Activated CD4-positive, alpha-beta T cell treated with anti-CD3 and anti-CD28 coated beads for 36 hours (primary cell): ENCODE results near the gene RPS26. TPM values are rescaled to one million over a fixed set of nuclear protein-coding genes. Genes with fewer than 3 reads are reported as not detected.

Source experiments
- ATAC-seq: fragments of 200-7000 bp; cut with Tn5 transposase; one replicate; pipeline ENCODE4 v1.10.0; 2021; ENCODE audit warnings: mild to moderate bottlenecking, moderate library complexity
- CTCF ChIA-PET: fragments of 350-600 bp; sonication (Branson Sonifier 250); formaldehyde crosslinking; loops from one replicate; lab custom pipeline; 2021; ENCODE audit warnings: antibody characterized with exemption; lab: Charles Lee
- POLR2A ChIA-PET: fragments of 350-600 bp; sonication (Branson Sonifier 250); formaldehyde crosslinking; loops from one replicate; lab custom pipeline; 2021; ENCODE audit warnings: antibody characterized with exemption, inconsistent platforms; lab: Charles Lee
- DNase-seq: peaks from one replicate; pipeline ENCODE4 v3.0.0-alpha.2; 2020
- H3K27ac Mint-ChIP-seq: one replicate; pipeline ENCODE4 v1.8.0; 2021; ENCODE audit warnings: mixed read lengths
- H3K27me3 Mint-ChIP-seq: one replicate; pipeline ENCODE4 v1.8.0; 2021; ENCODE audit warnings: mixed read lengths
- H3K36me3 Mint-ChIP-seq: one replicate; pipeline ENCODE4 v1.8.0; 2021; ENCODE audit warnings: low read depth, mixed read lengths
- H3K4me1 Mint-ChIP-seq: one replicate; pipeline ENCODE4 v1.8.0; 2021; ENCODE audit warnings: mixed read lengths
- H3K4me3 Mint-ChIP-seq: one replicate; pipeline ENCODE4 v1.8.0; 2021; ENCODE audit warnings: mild to moderate bottlenecking, moderate library complexity, mixed read lengths
- H3K9me3 Mint-ChIP-seq: one replicate; pipeline ENCODE4 v1.8.0; 2021; ENCODE audit warnings: low read depth, mixed read lengths
- intact Hi-C, 2 experiments: fragments of 100-400 bp; cut with DNase I in 1 of 2; cut with micrococcal nuclease in 1 of 2; formaldehyde crosslinking; loops; one replicate each; pipeline versions ENCODE4 v1.14.2 to v1.15.1; 2022 to 2024; cut with DNase I, micrococcal nuclease
- total RNA-seq, 2 experiments: library from RNA; stranded (reverse); gene quantifications; one replicate each; pipeline ENCODE4 v1.2.3, GENCODE V29; 2021

RPS26 gene
- total RNA-seq, 2 experiments from 2014 or later = 33.9 to 64.0 TPM

- Mint-ChIP-seq H3K4me1 (peaks cover 8% of the 10 kb centered on the region), H3K27ac (no peak overlapping the region)
- POLR2A ChIA-PET = interaction anchor here (0.7 kb wide), 1 partner anchor 281 kb away, joined by 4 read pairs; no protein-coding TSS in a partner anchor
These were observed 36.7 kb downstream of the RPS26 start for GRCh38 chr12:56078427-56078826.

GRCh38 chr12:56078931-56079722 lies 37.4 kb downstream of the RPS26 start:
- CTCF ChIA-PET = interaction anchor here (0.5 to 1.7 kb wide), 20 partner anchors 9 to 423 kb away, joined by 3 to 6 read pairs (median 3); partner anchors contain the start of genes PA2G4 and RNF41
- peak; percentile 76 for DNase-seq
- POLR2A ChIA-PET = no interaction called here
- H3K9me3 Mint-ChIP-seq = no peaks in the 10 kb centered on the region
- H3K36me3 Mint-ChIP-seq = no peaks in the 10 kb centered on the region
- H3K27ac Mint-ChIP-seq = no peak overlapping the region
- intact Hi-C loops = loop anchor here in 1 of 2 experiments (1.0 kb wide), 2 partner anchors 25 to 39 kb away; partner anchors contain the start of genes PA2G4 and ZC3H10
- peak overlapping the region; percentile 74 for H3K4me3 Mint-ChIP-seq
- peak; percentile 42 for ATAC-seq
- H3K4me1 Mint-ChIP-seq = peaks cover 8% of the 10 kb centered on the region
- peaks cover 6% of the 10 kb centered on the region for H3K27me3 Mint-ChIP-seq

More at GRCh38 chr12:56078427-56078826, 36.7 kb downstream of the RPS26 start:
- Mint-ChIP-seq H3K36me3 (no peaks in the 10 kb centered on the region), H3K27me3 (peaks cover 6% of the 10 kb centered on the region), H3K9me3 (no peaks in the 10 kb centered on the region), H3K4me3 (no peak overlapping the region)
- CTCF ChIA-PET = interaction anchor here (1.7 to 2.2 kb wide), 2 partner anchors 25 to 31 kb away, joined by 5 to 6 read pairs; partner anchors contain the start of gene PA2G4
- DNase-seq (no peak), ATAC-seq (no peak)
- intact Hi-C loops = no loop called here

GRCh38 chr12:56079723-56080555 lies 38.2 kb downstream of the RPS26 start, which contains the start of gene ERBB3:
TSS of gene ERBB3 (plus strand) at chr12:56080165. CDS start at chr12:56080301, 136 bp downstream.
- peak within 1 kb of the TSS; percentile 74 for H3K4me3 Mint-ChIP-seq
- peak; percentile 84 for DNase-seq
- CTCF ChIA-PET = interaction anchor here (0.6 to 1.7 kb wide), 18 partner anchors 9 to 341 kb away, joined by 3 to 6 read pairs (median 4); partner anchors contain the start of gene PA2G4
- no peak within 1 kb of the TSS for H3K27ac Mint-ChIP-seq
- peaks cover 6% of the 10 kb centered on the region for H3K27me3 Mint-ChIP-seq
- peaks cover 8% of the 10 kb centered on the region for H3K4me1 Mint-ChIP-seq
- ATAC-seq = peak; percentile 90
- intact Hi-C loops = loop anchor here (1.0 to 5.0 kb wide), 3 partner anchors 24 to 38 kb away; partner anchors contain the start of genes PA2G4 (in 2 of the 2) and ZC3H10 (in 1 of the 2)
- H3K9me3 Mint-ChIP-seq = no peaks in the 10 kb centered on the region
- POLR2A ChIA-PET = interaction anchor here (0.6 kb wide), 1 partner anchor 36 kb away, joined by 8 read pairs; no protein-coding TSS in a partner anchor
- no peaks in the 10 kb centered on the region for H3K36me3 Mint-ChIP-seq

GRCh38 chr12:56080556-56081138 lies 38.9 kb downstream of the RPS26 start:
- H3K36me3 Mint-ChIP-seq = no peaks in the 10 kb centered on the region
- peak overlapping the region; percentile 74 for H3K4me3 Mint-ChIP-seq
- ATAC-seq = no peak
- peaks cover 8% of the 10 kb centered on the region for H3K4me1 Mint-ChIP-seq
- peaks cover 6% of the 10 kb centered on the region for H3K27me3 Mint-ChIP-seq
- intact Hi-C loops = loop anchor here in 1 of 2 experiments (1.0 to 5.0 kb wide), 2 partner anchors 24 to 33 kb away; partner anchors contain the start of gene PA2G4
- H3K9me3 Mint-ChIP-seq = no peaks in the 10 kb centered on the region
- no peak overlapping the region for H3K27ac Mint-ChIP-seq
- CTCF ChIA-PET = interaction anchor here (0.9 to 2.6 kb wide), 5 partner anchors 21 to 342 kb away, joined by 3 to 7 read pairs (median 4); no protein-coding TSS in a partner anchor
- DNase-seq = peak; percentile 16
- POLR2A ChIA-PET = no interaction called here

- ChIA-PET POLR2A (no interaction called here), CTCF (interaction anchor here (0.7 to 2.6 kb wide), 5 partner anchors 22 to 544 kb away, joined by 3 to 7 read pairs (median 4); partner anchors contain the start of gene PA2G4)
- Mint-ChIP-seq H3K36me3 (no peaks in the 10 kb centered on the region), H3K27ac (no peak overlapping the region), H3K27me3 (peaks cover 6% of the 10 kb centered on the region), H3K4me1 (peaks cover 8% of the 10 kb centered on the region), H3K9me3 (no peaks in the 10 kb centered on the region), H3K4me3 (no peak overlapping the region)
- ATAC-seq (no peak), DNase-seq (no peak)
- intact Hi-C loops = loop anchor here in 1 of 2 experiments (5.0 kb wide), 1 partner anchor 34 kb away; no protein-coding TSS in a partner anchor
These were observed 40.0 kb downstream of the RPS26 start for GRCh38 chr12:56081393-56082347.

GRCh38 chr12:56082382-56082781 lies 40.7 kb downstream of the RPS26 start:
- Mint-ChIP-seq H3K4me1 (peaks cover 8% of the 10 kb centered on the region), H3K27ac (no peak overlapping the region), H3K9me3 (no peaks in the 10 kb centered on the region), H3K27me3 (peaks cover 6% of the 10 kb centered on the region), H3K36me3 (no peaks in the 10 kb centered on the region), H3K4me3 (no peak overlapping the region)
- intact Hi-C loops = loop anchor here in 1 of 2 experiments (5.0 kb wide), 1 partner anchor 35 kb away; no protein-coding TSS in a partner anchor
- no peak for ATAC-seq
- POLR2A ChIA-PET = no interaction called here
- DNase-seq = no peak
- CTCF ChIA-PET = interaction anchor here (0.7 to 2.6 kb wide), 6 partner anchors 22 to 544 kb away, joined by 3 to 7 read pairs (median 4); partner anchors contain the start of gene PA2G4

GRCh38 chr12:56082967-56083366 lies 41.2 kb downstream of the RPS26 start:
- H3K4me3 Mint-ChIP-seq = no peak overlapping the region
- ATAC-seq (no peak), DNase-seq (no peak)
- H3K27me3 Mint-ChIP-seq = peaks cover 6% of the 10 kb centered on the region
- POLR2A ChIA-PET = interaction anchor here (0.6 kb wide), 1 partner anchor 37 kb away, joined by 3 read pairs; no protein-coding TSS in a partner anchor
- CTCF ChIA-PET = interaction anchor here (1.0 to 2.6 kb wide), 5 partner anchors 18 to 87 kb away, joined by 3 to 7 read pairs (median 3); partner anchors contain the start of gene PA2G4
- H3K4me1 Mint-ChIP-seq = peaks cover 8% of the 10 kb centered on the region
- intact Hi-C loops = loop anchor here in 1 of 2 experiments (5.0 kb wide), 1 partner anchor 36 kb away; no protein-coding TSS in a partner anchor
- H3K9me3 Mint-ChIP-seq = no peaks in the 10 kb centered on the region
- H3K36me3 Mint-ChIP-seq = no peaks in the 10 kb centered on the region
- no peak overlapping the region for H3K27ac Mint-ChIP-seq

GRCh38 chr12:56084958-56085543 lies 43.3 kb downstream of the RPS26 start:
- peak; percentile 51 for ATAC-seq
- intact Hi-C loops = loop anchor here in 1 of 2 experiments (5.0 kb wide), 1 partner anchor 38 kb away; no protein-coding TSS in a partner anchor
- CTCF ChIA-PET = interaction anchor here (0.5 to 1.8 kb wide), 8 partner anchors 10 to 438 kb away, joined by 3 to 6 read pairs (median 3); partner anchors contain the start of genes PA2G4, SLC39A5 and SMARCC2

GRCh38 chr12:56086096-56086495 lies 44.4 kb downstream of the RPS26 start:
- peaks cover 4% of the 10 kb centered on the region for H3K27me3 Mint-ChIP-seq
- H3K4me1 Mint-ChIP-seq = no peaks in the 10 kb centered on the region
- intact Hi-C loops = no loop called here
- ATAC-seq (no peak), DNase-seq (no peak)
- H3K27ac Mint-ChIP-seq = no peak overlapping the region
- H3K4me3 Mint-ChIP-seq = no peak overlapping the region
- no peaks in the 10 kb centered on the region for H3K9me3 Mint-ChIP-seq
- ChIA-PET CTCF (interaction anchor here (0.6 to 1.8 kb wide), 5 partner anchors 9 to 161 kb away, joined by 3 to 6 read pairs (median 3); partner anchors contain the start of genes PA2G4, SLC39A5 and SMARCC2), POLR2A (no interaction called here)
- H3K36me3 Mint-ChIP-seq = no peaks in the 10 kb centered on the region

More at GRCh38 chr12:56084958-56085543, 43.3 kb downstream of the RPS26 start:
- Mint-ChIP-seq H3K27me3 (peaks cover 6% of the 10 kb centered on the region), H3K9me3 (no peaks in the 10 kb centered on the region), H3K27ac (no peak overlapping the region), H3K4me1 (peaks cover 4% of the 10 kb centered on the region), H3K4me3 (no peak overlapping the region), H3K36me3 (no peaks in the 10 kb centered on the region)
- POLR2A ChIA-PET = interaction anchor here (0.6 kb wide), 1 partner anchor 111 kb away, joined by 4 read pairs; the partner anchor contains the start of gene RAB5B
- peak; percentile 66 for DNase-seq
